K562 (cell line): ENCODE data around the gene NAGS. TPM values are rescaled to one million over a fixed set of nuclear protein-coding genes. Genes with fewer than 3 reads are reported as not detected.
A peak's percentile ranks its signal among the peaks of the same experiment; 100 is the strongest.

ENCODE experiments used
- BHLHE40 ChIP-seq: IDR thresholded peaks from 2 replicates; pipeline ENCODE4 v1.6.1; 2011; ENCODE audit warnings: low read length, improper control_type of control experiment
- CBX3 ChIP-seq, 2 experiments: IDR thresholded peaks; 1 replicate in 1 of 2; 2 replicates in 1 of 2; pipeline ENCODE4 v1.6.1; 2012; ENCODE audit warnings: inconsistent platforms in 2 of 2, low read length in 2 of 2, borderline replicate concordance in 1 of 2, control low read depth in 1 of 2
- CCNT2 ChIP-seq: IDR thresholded peaks from 2 replicates; pipeline ENCODE4 v1.6.1; 2011; ENCODE audit warnings: borderline replicate concordance, low read depth, mild to moderate bottlenecking, moderate library complexity, mixed read lengths, low read length; ENCODE audit not compliant: insufficient read length; ENCODE audit errors: extremely low read depth
- DACH1 ChIP-seq: fragments of 450-650 bp; IDR thresholded peaks from 2 replicates; pipeline ENCODE4 v1.6.1; 2018; ENCODE audit not compliant: partially characterized antibody
- NFE2L1 ChIP-seq: fragments of 450-650 bp; IDR thresholded peaks from 2 replicates; pipeline ENCODE4 v1.6.1; 2016; ENCODE audit warnings: missing genetic modification characterization, low read depth, mild to moderate bottlenecking, missing compliant biosample characterization, moderate library complexity, borderline replicate concordance
- OTX1 ChIP-seq: fragments of 450-650 bp; formaldehyde crosslinking; IDR thresholded peaks from 2 replicates; pipeline ENCODE4 v1.4.0; 2022; ENCODE audit warnings: mild to moderate bottlenecking
- RBM17 ChIP-seq: fragments of 200-400 bp; formaldehyde crosslinking; IDR thresholded peaks from 2 replicates; pipeline ENCODE4 v1.6.1; 2017; ENCODE audit warnings: low read depth, mild to moderate bottlenecking, low read length, borderline replicate concordance
- SRSF7 ChIP-seq: fragments of 200-400 bp; formaldehyde crosslinking; optimal IDR thresholded peaks from 2 replicates; pipeline ENCODE3; 2017; ENCODE audit warnings: mild to moderate bottlenecking, low read depth, low read length
- ZC3H4 ChIP-seq: sonication (generic); formaldehyde crosslinking; IDR thresholded peaks from 2 replicates; pipeline ENCODE4 v1.9.0; 2021; ENCODE audit warnings: missing genetic modification reagents, borderline replicate concordance
- ZKSCAN8 ChIP-seq: fragments of 200-800 bp; sonication (Bioruptor generic); IDR thresholded peaks from 2 replicates; pipeline ENCODE4 v1.6.1; 2016; ENCODE audit warnings: missing genetic modification characterization, missing compliant biosample characterization
- ZNF140 ChIP-seq: fragments of 250-450 bp; sonication (Bioruptor Pico); IDR thresholded peaks from 2 replicates; pipeline ENCODE4 v1.8.0; 2021; ENCODE audit warnings: moderate library complexity, mild to moderate bottlenecking, inconsistent platforms
- polyA plus RNA-seq, 8 experiments: library from polyadenylated mRNA; depleted of rRNA in 4 of 8; stranded (reverse) in 5 of 8; unstranded in 3 of 8; fragments of >200 nt; fragmentation: Nextera tagmentation in 2 of 8; fragmentation: Illumina TruSeq in 1 of 8; extraction: Ambion mirVana in 2 of 8; extraction: Trizol in 1 of 8; gene quantifications; 2 replicates each; pipeline versions ENCODE4 v1.2.1 to v1.2.3, GENCODE V29; 2011 to 2014; ENCODE audit warnings: inconsistent platforms in 1 of 8, missing spikeins in 1 of 8
- total RNA-seq, 7 experiments: library from RNA; depleted of rRNA in 6 of 7; stranded (reverse); fragments of >200 nt in 6 of 7; fragmentation: Illumina TruSeq in 2 of 7; extraction: Trizol in 2 of 7; gene quantifications; 2 replicates each; pipeline versions ENCODE4 v1.2.1 to v1.2.3, GENCODE V29; 2011 to 2021; ENCODE audit warnings: low replicate concordance in 1 of 7
- TF ChIP-seq, protein P1 (sequence below): fragments of 450-650 bp; IDR thresholded peaks from 2 replicates; pipeline ENCODE4 v1.7.1; 2018; ENCODE audit warnings: mild to moderate bottlenecking, low read depth; ENCODE audit not compliant: partially characterized antibody
- TF ChIP-seq, protein P2 (sequence below): fragments of 450-650 bp; formaldehyde crosslinking; IDR thresholded peaks from 2 replicates; pipeline ENCODE4 v1.4.0; 2022; ENCODE audit warnings: missing genetic modification characterization
- TF ChIP-seq, protein P3 (sequence below): fragments of 450-650 bp; IDR thresholded peaks from 2 replicates; pipeline ENCODE4 v1.6.1; 2016; ENCODE audit warnings: mild to moderate bottlenecking
- TF ChIP-seq, protein P4 (sequence below): fragments of 250-450 bp; sonication (Bioruptor Pico); IDR thresholded peaks from 2 replicates; pipeline ENCODE4 v1.8.0; 2021; ENCODE audit warnings: moderate library complexity, mild to moderate bottlenecking, inconsistent platforms

The NAGS gene
- total and polyA plus RNA-seq, 9 of the 15 experiments (the other 6 are each of a cell fraction or from before 2014, with no cell fraction given): not detected

DNA sequence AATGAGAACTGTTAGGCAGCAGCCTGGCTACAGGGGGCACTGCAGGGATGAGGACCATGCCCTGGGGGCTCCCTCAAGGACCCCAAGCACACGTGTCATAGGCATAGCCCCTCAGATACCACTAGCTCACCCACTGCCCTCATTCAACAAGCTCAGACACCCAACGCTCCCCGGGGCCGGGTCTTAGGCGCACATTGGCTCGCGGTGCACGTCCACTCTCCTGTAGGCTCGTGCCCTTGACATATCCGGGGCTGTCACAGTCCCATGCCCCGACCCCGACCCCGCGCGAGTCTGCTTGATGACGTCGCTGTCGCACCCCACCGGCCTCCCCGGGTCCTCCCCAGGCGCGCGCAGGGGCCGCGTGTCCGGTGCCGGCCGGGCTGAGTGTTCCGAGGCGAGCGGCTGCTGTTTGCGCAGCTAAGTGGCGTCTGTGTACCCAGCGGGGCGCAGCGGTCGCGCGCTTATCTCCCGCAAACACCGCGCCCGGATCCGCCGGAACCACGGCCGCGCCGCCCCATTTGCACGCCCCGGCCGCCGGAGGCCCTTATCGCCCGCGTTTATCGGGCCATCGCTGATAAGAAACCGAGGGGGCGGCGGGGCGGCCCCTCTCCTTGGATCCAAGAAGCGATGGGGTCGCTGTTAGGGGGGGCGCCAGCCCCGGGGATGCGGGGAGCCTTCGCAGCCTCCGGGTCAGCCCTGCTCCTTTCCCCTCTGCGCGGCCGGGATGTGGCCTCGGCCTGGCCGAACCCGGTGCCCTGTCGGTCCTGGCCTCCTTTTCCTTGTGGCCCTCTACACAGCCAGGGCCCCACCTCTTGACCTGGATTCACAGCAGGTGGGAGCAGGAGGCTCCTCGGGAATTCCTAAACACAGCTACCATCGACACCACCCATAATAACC is 20.7 kb upstream of the NAGS start (continued):
- TF ChIP-seq, protein P1, sequence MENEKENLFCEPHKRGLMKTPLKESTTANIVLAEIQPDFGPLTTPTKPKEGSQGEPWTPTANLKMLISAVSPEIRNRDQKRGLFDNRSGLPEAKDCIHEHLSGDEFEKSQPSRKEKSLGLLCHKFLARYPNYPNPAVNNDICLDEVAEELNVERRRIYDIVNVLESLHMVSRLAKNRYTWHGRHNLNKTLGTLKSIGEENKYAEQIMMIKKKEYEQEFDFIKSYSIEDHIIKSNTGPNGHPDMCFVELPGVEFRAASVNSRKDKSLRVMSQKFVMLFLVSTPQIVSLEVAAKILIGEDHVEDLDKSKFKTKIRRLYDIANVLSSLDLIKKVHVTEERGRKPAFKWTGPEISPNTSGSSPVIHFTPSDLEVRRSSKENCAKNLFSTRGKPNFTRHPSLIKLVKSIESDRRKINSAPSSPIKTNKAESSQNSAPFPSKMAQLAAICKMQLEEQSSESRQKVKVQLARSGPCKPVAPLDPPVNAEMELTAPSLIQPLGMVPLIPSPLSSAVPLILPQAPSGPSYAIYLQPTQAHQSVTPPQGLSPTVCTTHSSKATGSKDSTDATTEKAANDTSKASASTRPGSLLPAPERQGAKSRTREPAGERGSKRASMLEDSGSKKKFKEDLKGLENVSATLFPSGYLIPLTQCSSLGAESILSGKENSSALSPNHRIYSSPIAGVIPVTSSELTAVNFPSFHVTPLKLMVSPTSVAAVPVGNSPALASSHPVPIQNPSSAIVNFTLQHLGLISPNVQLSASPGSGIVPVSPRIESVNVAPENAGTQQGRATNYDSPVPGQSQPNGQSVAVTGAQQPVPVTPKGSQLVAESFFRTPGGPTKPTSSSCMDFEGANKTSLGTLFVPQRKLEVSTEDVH: no peak
- TF ChIP-seq RBM17: no peak
- no peak for TF ChIP-seq NFE2L1 (tag)
- no peak for TF ChIP-seq CBX3 (IDR thresholded peaks at IDR 0.05; ENCODE audit: borderline replicate concordance in 1 of 2, low read length in 2 of 2)
- no peak for TF ChIP-seq SRSF7
- TF ChIP-seq, protein P2, sequence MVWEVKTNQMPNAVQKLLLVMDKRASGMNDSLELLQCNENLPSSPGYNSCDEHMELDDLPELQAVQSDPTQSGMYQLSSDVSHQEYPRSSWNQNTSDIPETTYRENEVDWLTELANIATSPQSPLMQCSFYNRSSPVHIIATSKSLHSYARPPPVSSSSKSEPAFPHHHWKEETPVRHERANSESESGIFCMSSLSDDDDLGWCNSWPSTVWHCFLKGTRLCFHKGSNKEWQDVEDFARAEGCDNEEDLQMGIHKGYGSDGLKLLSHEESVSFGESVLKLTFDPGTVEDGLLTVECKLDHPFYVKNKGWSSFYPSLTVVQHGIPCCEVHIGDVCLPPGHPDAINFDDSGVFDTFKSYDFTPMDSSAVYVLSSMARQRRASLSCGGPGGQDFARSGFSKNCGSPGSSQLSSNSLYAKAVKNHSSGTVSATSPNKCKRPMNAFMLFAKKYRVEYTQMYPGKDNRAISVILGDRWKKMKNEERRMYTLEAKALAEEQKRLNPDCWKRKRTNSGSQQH (CRISPR knock-in tag): no peak
- TF ChIP-seq ZNF140 (CRISPR knock-in tag): no peak
- TF ChIP-seq BHLHE40: no peak
- TF ChIP-seq, protein P3, sequence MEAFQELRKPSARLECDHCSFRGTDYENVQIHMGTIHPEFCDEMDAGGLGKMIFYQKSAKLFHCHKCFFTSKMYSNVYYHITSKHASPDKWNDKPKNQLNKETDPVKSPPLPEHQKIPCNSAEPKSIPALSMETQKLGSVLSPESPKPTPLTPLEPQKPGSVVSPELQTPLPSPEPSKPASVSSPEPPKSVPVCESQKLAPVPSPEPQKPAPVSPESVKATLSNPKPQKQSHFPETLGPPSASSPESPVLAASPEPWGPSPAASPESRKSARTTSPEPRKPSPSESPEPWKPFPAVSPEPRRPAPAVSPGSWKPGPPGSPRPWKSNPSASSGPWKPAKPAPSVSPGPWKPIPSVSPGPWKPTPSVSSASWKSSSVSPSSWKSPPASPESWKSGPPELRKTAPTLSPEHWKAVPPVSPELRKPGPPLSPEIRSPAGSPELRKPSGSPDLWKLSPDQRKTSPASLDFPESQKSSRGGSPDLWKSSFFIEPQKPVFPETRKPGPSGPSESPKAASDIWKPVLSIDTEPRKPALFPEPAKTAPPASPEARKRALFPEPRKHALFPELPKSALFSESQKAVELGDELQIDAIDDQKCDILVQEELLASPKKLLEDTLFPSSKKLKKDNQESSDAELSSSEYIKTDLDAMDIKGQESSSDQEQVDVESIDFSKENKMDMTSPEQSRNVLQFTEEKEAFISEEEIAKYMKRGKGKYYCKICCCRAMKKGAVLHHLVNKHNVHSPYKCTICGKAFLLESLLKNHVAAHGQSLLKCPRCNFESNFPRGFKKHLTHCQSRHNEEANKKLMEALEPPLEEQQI: no peak
- TF ChIP-seq ZKSCAN8: peak; percentile 83; the same call in 1 of the 2 replicates
- no peak for TF ChIP-seq OTX1 (CRISPR knock-in tag)
- TF ChIP-seq CCNT2: peak; percentile 100
- TF ChIP-seq DACH1: peak; percentile 17
- no peak for TF ChIP-seq ZC3H4 (CRISPR knock-in tag)
- TF ChIP-seq, protein P4, sequence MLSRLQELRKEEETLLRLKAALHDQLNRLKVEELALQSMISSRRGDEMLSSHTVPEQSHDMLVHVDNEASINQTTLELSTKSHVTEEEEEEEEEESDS: no peak
